B cell (primary cell): Measurements from ENCODE around the gene PSD. TPM values are rescaled to one million over a fixed set of nuclear protein-coding genes. Genes with fewer than 3 reads are reported as not detected.

ENCODE experiments used
- ATAC-seq: fragments of 200-7000 bp; cut with Tn5 transposase; one replicate; pipeline ENCODE4 v1.10.0; 2021; ENCODE audit warnings: low read depth, mild to moderate bottlenecking, moderate number of reproducible peaks, moderate library complexity
- CTCF ChIA-PET: fragments of 350-600 bp; sonication (Branson Sonifier 250); formaldehyde crosslinking; loops from one replicate; lab custom pipeline; 2021; ENCODE audit warnings: antibody characterized with exemption, inconsistent platforms; lab: Charles Lee
- POLR2A ChIA-PET: fragments of 350-600 bp; sonication (Branson Sonifier 250); formaldehyde crosslinking; loops from one replicate; lab custom pipeline; 2021; ENCODE audit warnings: antibody characterized with exemption; lab: Charles Lee
- DNase-seq: peaks from one replicate; pipeline ENCODE4 v3.0.0; 2013
- H2AFZ ChIP-seq: 2 replicates; pipeline ENCODE4 v1.6.1; 2012; ENCODE audit warnings: mild to moderate bottlenecking, low read depth, low read length; ENCODE audit not compliant: insufficient read depth, poor library complexity, severe bottlenecking
- H3K27ac ChIP-seq, 2 donors: 1 replicate in 1 of 2; 2 replicates in 1 of 2; pipeline ENCODE4 v1.5.1; 2012 to 2013; ENCODE audit warnings: low read length in 2 of 2, mild to moderate bottlenecking in 2 of 2, moderate library complexity in 1 of 2
- H3K27me3 ChIP-seq, 4 experiments: fragments of 200-600 bp in 1 of 4; sonication (generic) in 1 of 4; replicated peaks in 1 of 4; 1 replicate in 2 of 4; 2 replicates in 2 of 4; pipeline versions ENCODE4 v1.6.1 to v1.7.0; 2013 to 2016; ENCODE audit warnings: low read length in 3 of 4, mild to moderate bottlenecking in 2 of 4, mixed read lengths in 1 of 4, moderate library complexity in 1 of 4; ENCODE audit not compliant: insufficient read depth in 4 of 4, control insufficient read depth in 3 of 4; ENCODE audit errors: control extremely low read depth in 1 of 4
- H3K36me3 ChIP-seq, 2 experiments: replicated peaks in 1 of 2; 1 replicate in 1 of 2; 2 replicates in 1 of 2; pipeline versions ENCODE4 v1.6.1 to v1.7.1; 2013; ENCODE audit warnings: low read length in 1 of 2; ENCODE audit not compliant: insufficient read depth in 2 of 2, control insufficient read depth in 1 of 2; ENCODE audit errors: control extremely low read depth in 1 of 2, extremely low read depth in 1 of 2
- H3K4me1 ChIP-seq, 2 donors: fragments of 200-600 bp in 1 of 2; sonication (generic) in 1 of 2; 1 replicate in 1 of 2; 2 replicates in 1 of 2; pipeline versions ENCODE4 v1.5.1 to v1.6.1; 2013 to 2017; ENCODE audit warnings: low read length in 2 of 2; ENCODE audit not compliant: control insufficient read depth in 2 of 2, insufficient read depth in 2 of 2
- H3K4me2 ChIP-seq: replicated peaks from 2 replicates; pipeline ENCODE3; 2012; ENCODE audit warnings: mild to moderate bottlenecking, low read depth, low read length; ENCODE audit not compliant: poor library complexity, severe bottlenecking
- H3K4me3 ChIP-seq, 5 experiments: fragments of 200-600 bp in 1 of 5; sonication (generic) in 1 of 5; 1 replicate in 3 of 5; 2 replicates in 2 of 5; pipeline versions ENCODE4 v1.5.1 to v1.7.0; 2011 to 2016; ENCODE audit warnings: low read length in 4 of 5, mild to moderate bottlenecking in 4 of 5, low read depth in 2 of 5, control low read depth in 1 of 5, moderate library complexity in 1 of 5; ENCODE audit not compliant: insufficient read depth in 1 of 5; ENCODE audit errors: control extremely low read depth in 1 of 5, extremely low read depth in 1 of 5
- H3K79me2 ChIP-seq: fragments of 200-600 bp; sonication (generic); one replicate; pipeline ENCODE4 v1.6.0; 2016; ENCODE audit warnings: low read length; ENCODE audit not compliant: control insufficient read depth, insufficient read depth
- H3K9ac ChIP-seq: fragments of 200-600 bp; sonication (generic); 2 replicates; pipeline ENCODE4 v1.6.1; 2017; ENCODE audit warnings: mild to moderate bottlenecking, low read length, moderate library complexity
- H3K9me3 ChIP-seq, 3 donors: one replicate each; pipeline versions ENCODE4 v1.6.1 to v1.7.1; 2013; ENCODE audit warnings: low read length in 2 of 3; ENCODE audit not compliant: control insufficient read depth in 2 of 3, insufficient read depth in 1 of 3; ENCODE audit errors: control extremely low read depth in 1 of 3
- H4K20me1 ChIP-seq: 2 replicates; pipeline ENCODE4 v1.6.0; 2012; ENCODE audit warnings: mild to moderate bottlenecking, low read length; ENCODE audit not compliant: insufficient read depth, control insufficient read depth, poor library complexity, severe bottlenecking
- H3K27ac Mint-ChIP-seq: one replicate; pipeline ENCODE4 v1.8.0; 2021; ENCODE audit warnings: mixed read lengths
- H3K27me3 Mint-ChIP-seq: one replicate; pipeline ENCODE4 v1.8.0; 2021; ENCODE audit warnings: mixed read lengths
- H3K4me1 Mint-ChIP-seq: one replicate; pipeline ENCODE4 v1.8.0; 2021; ENCODE audit warnings: mixed read lengths
- H3K4me3 Mint-ChIP-seq: one replicate; pipeline ENCODE4 v1.8.0; 2021; ENCODE audit warnings: mixed read lengths
- H3K9me3 Mint-ChIP-seq: one replicate; pipeline ENCODE4 v1.8.0; 2022; ENCODE audit warnings: mixed read lengths; ENCODE audit not compliant: insufficient read depth
- EZH2 ChIP-seq: IDR thresholded peaks from 2 replicates; pipeline ENCODE4 v1.6.1; 2012; ENCODE audit warnings: borderline replicate concordance, low read depth, mild to moderate bottlenecking, moderate library complexity, low read length; ENCODE audit not compliant: insufficient read depth, poor library complexity, severe bottlenecking
- WGBS: methylation state at CpG from one replicate; pipeline ENCODE4 v1.1.5; 2013; ENCODE audit warnings: missing lambda C conversion rate; ENCODE audit not compliant: insufficient coverage; 5-methylcytosine and 5-hydroxymethylcytosine counted together
- intact Hi-C: fragments of 100-400 bp; cut with micrococcal nuclease; formaldehyde crosslinking; loops from one replicate; pipeline ENCODE4 v1.10.0; 2022
- polyA plus RNA-seq: library from polyadenylated mRNA; depleted of rRNA; stranded (reverse); fragments of >200 nt; gene quantifications from 2 replicates; pipeline ENCODE4 v1.2.3, GENCODE V29; 2012
- total RNA-seq, 2 donors: library from RNA; stranded (reverse); fragments of 120-200 nt in 1 of 2; gene quantifications; 1 replicate in 1 of 2; 2 replicates in 1 of 2; pipeline versions ENCODE4 v1.2.3 to v1.2.4, GENCODE V29; 2013 to 2022
- TF ChIP-seq, protein P1 (sequence below): fragments of 200-600 bp; IDR thresholded peaks from one replicate; pipeline ENCODE4 v1.8.0; 2022; ENCODE audit warnings: antibody characterized with exemption, mild to moderate bottlenecking

The PSD gene
- total and polyA plus RNA-seq, 2 donors (not counting 1 experiment from before 2014, with no cell fraction given): 0.52 to 0.81 TPM

DNA sequence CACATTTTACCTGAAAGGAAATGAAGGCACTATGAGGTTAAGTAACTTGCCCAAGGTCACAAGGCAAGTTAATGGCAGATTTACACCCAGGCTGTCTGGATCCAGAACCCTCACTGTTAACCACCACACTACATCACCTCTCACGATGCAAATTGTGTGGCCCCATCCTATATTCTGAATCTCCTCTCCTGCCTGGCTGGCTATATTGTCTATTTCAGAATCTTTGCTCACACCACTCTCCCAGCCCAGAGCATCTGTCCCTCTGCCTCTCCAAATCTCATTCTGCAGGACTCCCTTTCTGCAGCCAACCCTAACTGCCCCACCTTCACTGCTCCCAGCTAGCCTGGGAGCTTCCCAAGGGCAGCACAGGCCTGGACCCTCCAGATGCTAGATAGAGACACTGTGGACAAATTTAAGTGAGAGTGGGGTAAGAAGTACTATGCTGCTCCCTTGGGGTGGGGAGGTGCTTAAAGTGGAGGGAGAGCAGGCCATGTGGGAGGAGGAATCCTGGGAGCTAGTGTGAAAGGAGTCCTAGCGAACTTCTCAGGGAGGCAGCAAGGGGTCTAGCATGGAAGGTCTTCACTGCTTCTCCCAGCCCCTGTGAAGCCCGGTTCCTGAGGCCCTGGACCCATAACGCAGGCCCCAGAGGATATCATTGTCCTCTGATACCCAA is 13.0 kb upstream of the PSD start:
- DNase-seq (no peak), ATAC-seq (no peak)
- Histone ChIP-seq H3K9me3 (no peaks in the 10 kb centered on the region), H2AFZ (peak overlapping the region; percentile 95), H3K27me3 (no peaks in the 10 kb centered on the region), H3K4me2 (peak overlapping the region; percentile 90), H3K4me3 (peak overlapping the region; percentile 45 to 93 (median 90)), H3K9ac (peak overlapping the region; percentile 88), H3K36me3 (no peaks in the 10 kb centered on the region), H3K27ac (peak overlapping the region in 1 of 2 donors; percentile 75), H4K20me1 (no peaks in the 10 kb centered on the region), H3K4me1 (peaks cover 26 to 42% of the 10 kb centered on the region in 2 donors), H3K79me2 (peaks cover 11% of the 10 kb centered on the region)
- H3K27me3 Mint-ChIP-seq: no peaks in the 10 kb centered on the region
- ChIA-PET CTCF (interaction anchor here (1.1 to 2.4 kb wide), 4 partner anchors 10 to 152 kb away, joined by 3 to 22 read pairs (median 12); partner anchors contain the start of genes C10orf95, FBXL15 and NFKB2), POLR2A (interaction anchor here (0.9 to 3.8 kb wide), 6 partner anchors 10 to 71 kb away, joined by 3 to 32 read pairs (median 11); partner anchors contain the start of genes ACTR1A, C10orf95, FBXL15 and NFKB2)
- peak overlapping the region; percentile 91 for H3K27ac Mint-ChIP-seq
- H3K4me1 Mint-ChIP-seq: peaks cover 36% of the 10 kb centered on the region
- no peak for TF ChIP-seq EZH2
- TF ChIP-seq, protein P1, sequence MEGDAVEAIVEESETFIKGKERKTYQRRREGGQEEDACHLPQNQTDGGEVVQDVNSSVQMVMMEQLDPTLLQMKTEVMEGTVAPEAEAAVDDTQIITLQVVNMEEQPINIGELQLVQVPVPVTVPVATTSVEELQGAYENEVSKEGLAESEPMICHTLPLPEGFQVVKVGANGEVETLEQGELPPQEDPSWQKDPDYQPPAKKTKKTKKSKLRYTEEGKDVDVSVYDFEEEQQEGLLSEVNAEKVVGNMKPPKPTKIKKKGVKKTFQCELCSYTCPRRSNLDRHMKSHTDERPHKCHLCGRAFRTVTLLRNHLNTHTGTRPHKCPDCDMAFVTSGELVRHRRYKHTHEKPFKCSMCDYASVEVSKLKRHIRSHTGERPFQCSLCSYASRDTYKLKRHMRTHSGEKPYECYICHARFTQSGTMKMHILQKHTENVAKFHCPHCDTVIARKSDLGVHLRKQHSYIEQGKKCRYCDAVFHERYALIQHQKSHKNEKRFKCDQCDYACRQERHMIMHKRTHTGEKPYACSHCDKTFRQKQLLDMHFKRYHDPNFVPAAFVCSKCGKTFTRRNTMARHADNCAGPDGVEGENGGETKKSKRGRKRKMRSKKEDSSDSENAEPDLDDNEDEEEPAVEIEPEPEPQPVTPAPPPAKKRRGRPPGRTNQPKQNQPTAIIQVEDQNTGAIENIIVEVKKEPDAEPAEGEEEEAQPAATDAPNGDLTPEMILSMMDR: no peak
- peak overlapping the region; percentile 96 for H3K4me3 Mint-ChIP-seq
- intact Hi-C loops: loop anchor here (1.0 kb wide), 5 partner anchors 10 to 186 kb away; partner anchors contain the start of genes ACTR1A and GBF1
- H3K9me3 Mint-ChIP-seq: no peaks in the 10 kb centered on the region
- WGBS: 21% methylated on average over 3 of the region's 4 CpGs

DNA sequence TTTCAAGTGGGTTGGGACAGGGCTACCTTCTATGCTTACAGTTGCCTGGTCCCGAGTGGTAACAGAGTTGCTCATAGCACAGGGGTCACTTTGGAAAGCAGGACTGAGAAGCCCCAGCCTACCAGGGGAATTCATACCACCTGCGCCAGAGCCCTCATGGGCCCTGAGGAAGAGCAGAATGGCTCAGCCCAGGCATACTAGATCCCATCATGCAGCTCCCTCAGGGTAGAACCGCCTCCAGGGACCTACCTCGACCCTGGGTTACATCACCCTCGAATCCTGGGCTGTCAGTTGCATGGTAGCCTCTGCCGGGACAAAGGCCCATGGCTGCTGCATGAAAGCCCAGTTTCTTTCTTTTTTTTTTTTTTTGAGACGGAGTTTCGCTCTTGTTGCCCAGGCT is 10.9 kb upstream of the PSD start:
- ChIA-PET POLR2A (no interaction called here), CTCF (interaction anchor here (1.3 kb wide), 1 partner anchor 30 kb away, joined by 3 read pairs; no protein-coding TSS in a partner anchor)
- WGBS: 94% methylated on average over 7 of the region's 8 CpGs
- Histone ChIP-seq H3K9me3 (no peaks in the 10 kb centered on the region), H3K79me2 (peaks cover 11% of the 10 kb centered on the region), H3K4me1 (peaks cover 17 to 25% of the 10 kb centered on the region in 2 donors), H3K4me2 (no peak overlapping the region), H2AFZ (no peak overlapping the region), H3K9ac (no peak overlapping the region), H3K27me3 (no peaks in the 10 kb centered on the region), H4K20me1 (no peaks in the 10 kb centered on the region), H3K4me3 (no peak overlapping the region), H3K27ac (no peak overlapping the region), H3K36me3 (peaks cover 0 to 4% of the 10 kb centered on the region in 2 experiments)
- Mint-ChIP-seq H3K4me3 (no peak overlapping the region), H3K27ac (no peak overlapping the region), H3K4me1 (peaks cover 19% of the 10 kb centered on the region), H3K27me3 (no peaks in the 10 kb centered on the region), H3K9me3 (no peaks in the 10 kb centered on the region)
- DNase-seq (no peak), ATAC-seq (no peak)
- TF ChIP-seq EZH2: no peak
- TF ChIP-seq, protein P1: no peak
- intact Hi-C loops: no loop called here
